ENCODE data around the gene ZNF563.
A peak's percentile ranks its signal among the peaks of the same experiment; 100 is the strongest.
"Not testable (repeated sequence)": the region's sequence is repeated elsewhere in the genome, so short reads cannot be mapped to it uniquely, and the experiment has no call there.

Gene ZNF563

DNA sequence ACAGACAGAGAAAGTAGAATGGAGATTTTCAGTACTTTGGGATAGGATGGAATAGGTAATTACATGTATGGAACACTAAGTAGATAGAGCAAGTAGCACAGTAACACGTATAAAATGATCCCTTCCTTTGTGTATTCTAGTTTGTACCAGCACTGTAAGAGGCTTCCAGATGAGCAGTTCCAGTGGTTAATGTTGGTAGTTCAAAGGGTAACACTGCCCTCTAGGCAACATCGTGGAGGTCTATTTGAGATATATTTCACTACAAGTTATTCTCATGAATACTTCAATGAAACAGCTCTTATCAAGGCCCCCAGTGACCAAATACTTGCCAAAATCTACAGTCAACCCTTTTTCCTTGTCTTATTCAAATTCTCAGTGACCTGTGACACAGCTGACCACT is 13.5 kb upstream of the ZNF563 start:
- Histone ChIP-seq H3K36me3 (ENCODE audit: insufficient read depth, low read length) (peaks cover 20% of the 10 kb centered on the region), H3K27me3 (ENCODE audit: control insufficient read depth, insufficient read depth, low read length) (no peaks in the 10 kb centered on the region), H3K4me3 (ENCODE audit: low read length) (no peak overlapping the region), H3K9me3 (replicated peaks; ENCODE audit: low read length) (peaks cover 58% of the 10 kb centered on the region), H3K9ac (ENCODE audit: low read depth, low read length) (no peak overlapping the region), H3K4me1 (ENCODE audit: control insufficient read depth, insufficient read depth, low read length) (no peaks in the 10 kb centered on the region), H3K4me2 (ENCODE audit: low read length) (no peak overlapping the region)

DNA sequence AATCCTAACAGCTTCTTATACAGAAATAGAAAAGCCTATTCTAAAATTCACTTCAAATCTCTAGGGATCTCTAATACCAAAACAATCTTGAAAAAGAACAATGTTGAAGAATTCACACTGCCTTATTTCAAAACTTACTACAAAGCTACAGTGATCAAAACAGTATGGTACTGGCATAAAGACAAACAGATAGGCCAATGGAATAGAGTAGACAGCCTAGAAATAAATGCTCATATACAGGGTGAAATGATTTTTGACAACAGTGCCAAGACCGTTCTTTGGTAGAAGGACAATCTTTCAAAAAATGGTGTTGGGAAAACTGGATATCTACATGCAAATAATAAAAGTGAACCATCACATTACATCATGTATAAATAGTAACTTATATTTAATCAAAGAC is 11.8 kb upstream of the ZNF563 start:
- Histone ChIP-seq H3K27me3 (ENCODE audit: control insufficient read depth, insufficient read depth, low read length) (no peaks in the 10 kb centered on the region), H3K4me3 (ENCODE audit: low read length) (no peak overlapping the region), H3K4me2 (ENCODE audit: low read length) (no peak overlapping the region), H3K4me1 (ENCODE audit: control insufficient read depth, insufficient read depth, low read length) (no peaks in the 10 kb centered on the region), H3K9ac (ENCODE audit: low read depth, low read length) (no peak overlapping the region), H3K36me3 (ENCODE audit: insufficient read depth, low read length) (peaks cover 8% of the 10 kb centered on the region), H3K9me3 (replicated peaks; ENCODE audit: low read length) (peaks cover 45% of the 10 kb centered on the region)

DNA sequence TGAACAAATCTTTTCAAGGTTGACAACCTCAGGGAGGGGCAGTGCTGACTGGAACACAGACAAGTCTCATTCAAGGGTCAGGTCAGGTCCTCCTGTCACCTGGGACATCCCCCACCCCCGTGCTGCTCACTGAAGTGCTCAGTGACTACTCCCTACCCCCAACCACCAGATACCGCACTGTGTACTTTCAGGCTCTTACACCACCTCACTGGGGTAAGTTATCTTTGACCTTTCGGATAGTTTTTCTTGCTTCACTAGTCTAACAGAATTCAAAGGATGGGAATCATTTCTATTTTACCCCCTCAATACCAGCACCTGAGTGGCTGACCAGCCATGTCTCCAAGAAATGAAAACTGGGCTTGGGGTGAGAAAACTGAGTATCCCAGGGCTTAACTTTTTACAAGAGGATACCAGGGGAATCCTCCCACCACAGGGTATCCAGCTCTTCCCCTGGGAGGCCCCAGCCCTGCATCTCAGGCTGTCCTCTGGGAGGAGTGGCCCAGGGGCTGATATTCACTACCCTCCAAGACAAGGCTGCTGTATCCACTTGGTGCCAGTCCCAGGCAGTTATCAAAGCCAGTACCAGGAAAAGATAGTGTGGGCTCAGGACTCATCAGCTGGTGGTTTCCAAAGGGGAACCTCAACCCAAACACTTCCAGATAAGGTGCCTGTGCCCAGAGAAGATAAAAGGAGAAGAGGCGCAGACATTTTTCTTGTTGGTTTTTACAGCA is 2.1 kb downstream of the ZNF563 start:
- Histone ChIP-seq H3K4me3 (ENCODE audit: low read length) (no peak overlapping the region), H3K36me3 (ENCODE audit: insufficient read depth, low read length) (no peaks in the 10 kb centered on the region), H3K4me2 (ENCODE audit: low read length) (no peak overlapping the region), H3K9me3 (replicated peaks; ENCODE audit: low read length) (no peaks in the 10 kb centered on the region), H3K4me1 (ENCODE audit: control insufficient read depth, insufficient read depth, low read length) (peaks cover 12% of the 10 kb centered on the region), H3K27me3 (ENCODE audit: control insufficient read depth, insufficient read depth, low read length) (no peaks in the 10 kb centered on the region), H3K9ac (ENCODE audit: low read depth, low read length) (no peak overlapping the region)

DNA sequence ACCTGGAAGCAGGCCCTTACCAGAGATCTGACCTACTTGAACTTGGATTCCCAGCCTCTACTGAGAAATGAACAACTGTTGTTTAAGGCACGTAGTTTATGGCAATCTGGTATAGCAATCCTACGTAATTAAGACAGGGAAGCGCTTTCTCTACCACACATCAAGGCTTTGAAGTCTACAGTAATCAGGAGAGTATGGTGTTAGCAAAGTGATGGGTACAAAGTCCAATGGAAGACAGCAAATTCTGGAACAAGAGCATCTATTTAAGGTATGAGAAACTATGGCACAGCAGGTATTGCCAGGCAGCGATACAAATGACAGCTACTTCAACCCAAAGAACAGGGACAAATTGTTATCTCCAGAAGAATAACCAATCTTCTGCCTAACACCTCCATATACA is 3.1 kb downstream of the ZNF563 start:
- Histone ChIP-seq H3K9me3 (replicated peaks; ENCODE audit: low read length) (no peaks in the 10 kb centered on the region), H3K4me3 (ENCODE audit: low read length) (no peak overlapping the region), H3K9ac (ENCODE audit: low read depth, low read length) (no peak overlapping the region), H3K27me3 (ENCODE audit: control insufficient read depth, insufficient read depth, low read length) (no peaks in the 10 kb centered on the region), H3K4me2 (ENCODE audit: low read length) (no peak overlapping the region), H3K4me1 (ENCODE audit: control insufficient read depth, insufficient read depth, low read length) (peaks cover 12% of the 10 kb centered on the region), H3K36me3 (ENCODE audit: insufficient read depth, low read length) (no peaks in the 10 kb centered on the region)

GRCh38 chr19:12325690-12326089 is 7.7 kb downstream of the ZNF563 start:
- peaks cover 7% of the 10 kb centered on the region for H3K36me3 ChIP-seq (ENCODE audit: insufficient read depth, low read length)
- H3K9me3 ChIP-seq (replicated peaks; ENCODE audit: low read length) = no peaks in the 10 kb centered on the region
- no peaks in the 10 kb centered on the region for H3K27me3 ChIP-seq (ENCODE audit: control insufficient read depth, insufficient read depth, low read length)
- H3K4me1 ChIP-seq (ENCODE audit: control insufficient read depth, insufficient read depth, low read length) = no peaks in the 10 kb centered on the region
- no peak overlapping the region for H3K9ac ChIP-seq (ENCODE audit: low read depth, low read length)
- H3K4me2 ChIP-seq (ENCODE audit: low read length) = no peak overlapping the region
- no peak overlapping the region for H3K4me3 ChIP-seq (ENCODE audit: low read length)

DNA sequence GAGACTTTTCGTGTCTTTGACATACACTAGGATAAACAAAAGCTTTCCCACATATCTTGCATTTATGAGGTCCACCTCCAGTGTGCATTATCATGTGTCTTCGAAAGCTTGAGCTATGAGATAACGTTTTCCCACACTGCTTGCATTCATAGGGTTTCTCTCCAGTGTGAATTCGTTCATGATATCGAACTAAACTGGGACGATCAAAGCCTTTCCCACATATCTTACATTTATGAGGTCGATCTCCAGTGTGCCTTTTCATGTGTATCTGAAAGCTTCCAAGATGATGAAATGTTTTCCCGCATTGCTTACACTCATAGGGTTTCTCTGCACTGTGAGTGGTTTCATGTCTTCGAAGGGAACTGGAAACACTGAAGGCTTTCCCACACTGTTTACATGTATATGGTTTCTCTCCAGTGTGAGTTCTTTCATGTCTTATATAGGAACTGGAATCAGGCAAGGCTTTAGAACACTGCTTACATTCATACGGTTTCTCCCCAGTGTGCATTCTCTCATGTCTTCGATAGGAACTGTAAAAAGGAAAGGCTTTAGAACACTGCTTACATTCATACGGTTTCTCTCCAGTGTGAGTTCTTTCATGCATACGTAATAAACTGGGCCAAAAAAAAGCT is 14.5 kb downstream of the ZNF563 start:
- Histone ChIP-seq H3K36me3 (ENCODE audit: insufficient read depth, low read length) (peaks cover 26% of the 10 kb centered on the region), H3K9ac (ENCODE audit: low read depth, low read length) (no peak overlapping the region), H3K9me3 (replicated peaks; ENCODE audit: low read length) (peaks cover 16% of the 10 kb centered on the region), H3K4me1 (ENCODE audit: control insufficient read depth, insufficient read depth, low read length) (no peaks in the 10 kb centered on the region), H3K4me2 (ENCODE audit: low read length) (no peak overlapping the region), H3K27me3 (ENCODE audit: control insufficient read depth, insufficient read depth, low read length) (no peaks in the 10 kb centered on the region), H3K4me3 (ENCODE audit: low read length) (no peak overlapping the region)

DNA sequence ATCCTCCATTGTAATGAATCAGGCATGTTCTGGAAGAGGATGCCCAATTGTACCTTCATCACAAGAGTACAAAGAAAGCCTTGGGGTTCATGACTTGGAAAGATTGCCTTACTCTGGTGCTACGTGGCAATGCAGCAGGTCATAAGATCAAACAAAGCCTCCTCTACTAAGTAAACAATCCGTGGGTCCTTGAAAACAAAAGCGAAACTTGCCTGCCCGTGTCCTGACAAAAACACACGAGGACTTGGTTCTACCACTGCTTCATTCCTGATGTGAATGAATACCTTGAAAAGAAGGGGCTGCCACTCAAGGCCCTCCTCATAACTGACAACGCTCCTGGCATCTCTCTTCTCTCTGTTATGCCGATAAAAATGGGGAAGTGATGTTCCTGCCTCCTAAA is 18.9 kb downstream of the ZNF563 start:
- no peaks in the 10 kb centered on the region for H3K4me1 ChIP-seq (ENCODE audit: control insufficient read depth, insufficient read depth, low read length)
- peaks cover 14% of the 10 kb centered on the region for H3K36me3 ChIP-seq (ENCODE audit: insufficient read depth, low read length)
- peaks cover 16% of the 10 kb centered on the region for H3K9me3 ChIP-seq (replicated peaks; ENCODE audit: low read length)
- H3K27me3 ChIP-seq (ENCODE audit: control insufficient read depth, insufficient read depth, low read length) = no peaks in the 10 kb centered on the region
- no peak overlapping the region for H3K4me3 ChIP-seq (ENCODE audit: low read length)
- H3K9ac ChIP-seq (ENCODE audit: low read depth, low read length) = no peak overlapping the region
- no peak overlapping the region for H3K4me2 ChIP-seq (ENCODE audit: low read length)

DNA sequence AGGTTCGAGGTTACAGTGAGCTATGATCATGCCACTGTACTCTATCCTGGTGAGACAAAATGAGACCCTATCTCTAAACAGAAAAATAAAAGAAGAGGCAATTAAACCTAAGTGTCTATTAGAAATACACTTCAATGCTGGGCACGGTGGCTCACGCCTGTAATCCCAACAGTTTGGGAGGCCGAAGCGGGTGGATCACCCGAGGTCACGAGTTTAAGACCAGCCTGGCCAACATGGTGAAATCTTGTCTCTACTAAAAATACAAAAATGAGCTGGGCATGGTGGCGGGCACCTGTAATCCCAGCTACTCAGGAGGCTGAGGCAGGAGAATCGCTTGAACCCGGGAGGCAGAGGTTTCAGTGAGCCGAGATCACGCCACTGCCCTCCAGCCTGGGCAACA is 24.5 kb downstream of the ZNF563 start:
- H3K4me2 ChIP-seq (ENCODE audit: low read length); H3K27me3 ChIP-seq (ENCODE audit: control insufficient read depth, insufficient read depth, low read length); H3K9ac ChIP-seq (ENCODE audit: low read depth, low read length); H3K4me1 ChIP-seq (ENCODE audit: control insufficient read depth, insufficient read depth, low read length); H3K36me3 ChIP-seq (ENCODE audit: insufficient read depth, low read length); H3K4me3 ChIP-seq (ENCODE audit: low read length); H3K9me3 ChIP-seq (replicated peaks; ENCODE audit: low read length): not testable (repeated sequence)

- H3K9me3 ChIP-seq (replicated peaks; ENCODE audit: low read length) = no peaks in the 10 kb centered on the region
- peak overlapping the region; percentile 99 for H3K4me3 ChIP-seq (ENCODE audit: low read length)
- no peaks in the 10 kb centered on the region for H3K27me3 ChIP-seq (ENCODE audit: control insufficient read depth, insufficient read depth, low read length)
- H3K9ac ChIP-seq (ENCODE audit: low read depth, low read length) = peak overlapping the region; percentile 97
- peak overlapping the region; percentile 89 for H3K4me2 ChIP-seq (ENCODE audit: low read length)
- peaks cover 5% of the 10 kb centered on the region for H3K4me1 ChIP-seq (ENCODE audit: control insufficient read depth, insufficient read depth, low read length)
- H3K36me3 ChIP-seq (ENCODE audit: insufficient read depth, low read length) = no peaks in the 10 kb centered on the region
These were observed 38.2 kb downstream of the ZNF563 start for GRCh38 chr19:12295191-12295590.

DNA sequence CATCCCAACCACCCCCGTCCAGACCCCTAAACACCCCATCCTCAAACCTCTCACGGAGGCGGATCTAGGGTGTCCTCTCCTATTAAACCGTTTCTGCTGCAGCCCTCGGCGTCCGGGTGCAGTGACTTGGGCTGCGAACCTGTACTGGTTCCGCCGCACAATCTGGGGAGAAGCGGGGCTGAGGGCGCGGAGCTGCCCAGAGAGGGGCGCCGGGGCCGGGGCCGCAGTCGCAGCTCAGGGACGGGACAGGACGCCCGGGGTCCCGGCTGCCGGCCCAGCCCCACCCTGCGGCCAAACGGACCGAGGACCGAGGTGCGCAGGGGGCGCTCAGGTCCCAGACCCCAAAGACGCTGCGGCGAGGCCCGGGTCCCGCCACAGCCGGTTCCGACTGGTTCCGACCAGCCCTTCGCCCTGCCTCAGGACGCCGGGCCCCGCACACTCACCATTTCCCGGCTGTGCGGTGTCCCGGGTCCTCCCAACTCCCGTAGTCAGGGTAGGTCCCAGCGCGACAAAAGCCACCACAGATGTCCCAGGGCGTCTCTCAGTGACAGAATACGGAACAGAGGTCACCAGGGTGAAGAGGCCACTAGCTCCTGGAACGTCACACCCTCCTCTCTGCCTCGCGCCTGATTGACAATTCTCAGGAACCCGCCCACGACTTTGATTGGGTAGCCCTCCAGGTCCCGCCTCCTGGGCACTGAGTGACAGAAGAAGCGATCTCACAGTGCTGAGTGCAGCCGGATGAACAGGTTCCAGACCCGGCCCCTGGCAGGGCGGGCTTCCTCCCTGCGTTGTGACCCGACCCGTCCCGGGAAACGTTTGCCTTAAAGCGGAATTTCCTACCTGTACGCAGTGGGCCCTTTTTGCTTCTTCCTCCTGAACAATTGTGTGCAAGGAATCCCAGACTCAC is 38.9 kb downstream of the ZNF563 start, which contains the start of gene ZNF44:
Gene ZNF44 (minus strand): TSS at position 635 of the 910 bp plus-strand sequence. CDS start 189 bp downstream, at position 446.
- H3K4me2 ChIP-seq (ENCODE audit: low read length) = peak within 1 kb of the TSS; percentile 89
- H3K4me3 ChIP-seq (ENCODE audit: low read length) = peak within 1 kb of the TSS; percentile 99
- no peaks in the 10 kb centered on the region for H3K9me3 ChIP-seq (replicated peaks; ENCODE audit: low read length)
- H3K4me1 ChIP-seq (ENCODE audit: control insufficient read depth, insufficient read depth, low read length) = peaks cover 9% of the 10 kb centered on the region
- no peaks in the 10 kb centered on the region for H3K27me3 ChIP-seq (ENCODE audit: control insufficient read depth, insufficient read depth, low read length)
- H3K9ac ChIP-seq (ENCODE audit: low read depth, low read length) = peak within 1 kb of the TSS; percentile 97
- H3K36me3 ChIP-seq (ENCODE audit: insufficient read depth, low read length) = no peaks in the 10 kb centered on the region

- H3K9ac ChIP-seq (ENCODE audit: low read depth, low read length) = peak overlapping the region; percentile 97
- peak overlapping the region; percentile 99 for H3K4me3 ChIP-seq (ENCODE audit: low read length)
- no peaks in the 10 kb centered on the region for H3K9me3 ChIP-seq (replicated peaks; ENCODE audit: low read length)
- H3K27me3 ChIP-seq (ENCODE audit: control insufficient read depth, insufficient read depth, low read length) = no peaks in the 10 kb centered on the region
- H3K4me1 ChIP-seq (ENCODE audit: control insufficient read depth, insufficient read depth, low read length) = peaks cover 15% of the 10 kb centered on the region
- no peaks in the 10 kb centered on the region for H3K36me3 ChIP-seq (ENCODE audit: insufficient read depth, low read length)
- H3K4me2 ChIP-seq (ENCODE audit: low read length) = peak overlapping the region; percentile 89
These were observed 39.6 kb downstream of the ZNF563 start for GRCh38 chr19:12293777-12294248.
